A549 (cell line): ENCODE measurements around the gene EXOC5.

Source experiments
- BCL3 ChIP-seq: fragments of >200 bp; sonication (Bioruptor Twin); formaldehyde crosslinking; IDR thresholded peaks from 3 replicates; pipeline ENCODE4 v1.6.1; 2016
- CHD4 ChIP-seq: fragments of 200-600 bp; sonication (generic); IDR thresholded peaks from 2 replicates; pipeline ENCODE4 v1.6.1; 2016; ENCODE audit warnings: antibody characterized with exemption, mild to moderate bottlenecking, borderline replicate concordance
- CTCF ChIP-seq: fragments of >200 bp; sonication (Bioruptor Twin); formaldehyde crosslinking; IDR thresholded peaks from 3 replicates; pipeline ENCODE4 v1.5.1; 2016
- EHMT2 ChIP-seq: fragments of 200-600 bp; sonication (generic); IDR thresholded peaks from 2 replicates; pipeline ENCODE4 v1.6.1; 2016; ENCODE audit warnings: antibody characterized with exemption, low read depth, mild to moderate bottlenecking, moderate library complexity
- EP300 ChIP-seq, 2 experiments: fragments of >200 bp; sonication (Bioruptor Twin); formaldehyde crosslinking; IDR thresholded peaks; 2 replicates in 1 of 2; 3 replicates in 1 of 2; pipeline ENCODE4 v1.6.1; 2016 to 2017
- RNF2 ChIP-seq: fragments of 200-600 bp; sonication (generic); IDR thresholded peaks from 2 replicates; pipeline ENCODE4 v1.6.1; 2016; ENCODE audit warnings: low read depth, mild to moderate bottlenecking, antibody characterized with exemption, moderate library complexity, borderline replicate concordance
- SREBF2 ChIP-seq: fragments of 450-650 bp; IDR thresholded peaks from 2 replicates; pipeline ENCODE4 v1.6.1; 2014; ENCODE audit warnings: mild to moderate bottlenecking, moderate library complexity
- TF ChIP-seq, protein P1 (sequence below): IDR thresholded peaks from 2 replicates; pipeline ENCODE4 v1.6.1; 2012
- TF ChIP-seq, protein P2 (sequence below): fragments of 200-600 bp; sonication (generic); IDR thresholded peaks from 2 replicates; pipeline ENCODE4 v1.6.1; 2016; ENCODE audit warnings: antibody characterized with exemption, mild to moderate bottlenecking, moderate library complexity

- no peak for TF ChIP-seq CTCF
- TF ChIP-seq BCL3 = no peak
- TF ChIP-seq SREBF2 = no peak
- TF ChIP-seq, protein P1, sequence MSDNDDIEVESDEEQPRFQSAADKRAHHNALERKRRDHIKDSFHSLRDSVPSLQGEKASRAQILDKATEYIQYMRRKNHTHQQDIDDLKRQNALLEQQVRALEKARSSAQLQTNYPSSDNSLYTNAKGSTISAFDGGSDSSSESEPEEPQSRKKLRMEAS = no peak
- TF ChIP-seq RNF2 = no peak
- TF ChIP-seq EP300 (IDR thresholded peaks at IDR 0.05) = no peak
- TF ChIP-seq EHMT2 = no peak
- TF ChIP-seq CHD4 = no peak
- TF ChIP-seq, protein P2, sequence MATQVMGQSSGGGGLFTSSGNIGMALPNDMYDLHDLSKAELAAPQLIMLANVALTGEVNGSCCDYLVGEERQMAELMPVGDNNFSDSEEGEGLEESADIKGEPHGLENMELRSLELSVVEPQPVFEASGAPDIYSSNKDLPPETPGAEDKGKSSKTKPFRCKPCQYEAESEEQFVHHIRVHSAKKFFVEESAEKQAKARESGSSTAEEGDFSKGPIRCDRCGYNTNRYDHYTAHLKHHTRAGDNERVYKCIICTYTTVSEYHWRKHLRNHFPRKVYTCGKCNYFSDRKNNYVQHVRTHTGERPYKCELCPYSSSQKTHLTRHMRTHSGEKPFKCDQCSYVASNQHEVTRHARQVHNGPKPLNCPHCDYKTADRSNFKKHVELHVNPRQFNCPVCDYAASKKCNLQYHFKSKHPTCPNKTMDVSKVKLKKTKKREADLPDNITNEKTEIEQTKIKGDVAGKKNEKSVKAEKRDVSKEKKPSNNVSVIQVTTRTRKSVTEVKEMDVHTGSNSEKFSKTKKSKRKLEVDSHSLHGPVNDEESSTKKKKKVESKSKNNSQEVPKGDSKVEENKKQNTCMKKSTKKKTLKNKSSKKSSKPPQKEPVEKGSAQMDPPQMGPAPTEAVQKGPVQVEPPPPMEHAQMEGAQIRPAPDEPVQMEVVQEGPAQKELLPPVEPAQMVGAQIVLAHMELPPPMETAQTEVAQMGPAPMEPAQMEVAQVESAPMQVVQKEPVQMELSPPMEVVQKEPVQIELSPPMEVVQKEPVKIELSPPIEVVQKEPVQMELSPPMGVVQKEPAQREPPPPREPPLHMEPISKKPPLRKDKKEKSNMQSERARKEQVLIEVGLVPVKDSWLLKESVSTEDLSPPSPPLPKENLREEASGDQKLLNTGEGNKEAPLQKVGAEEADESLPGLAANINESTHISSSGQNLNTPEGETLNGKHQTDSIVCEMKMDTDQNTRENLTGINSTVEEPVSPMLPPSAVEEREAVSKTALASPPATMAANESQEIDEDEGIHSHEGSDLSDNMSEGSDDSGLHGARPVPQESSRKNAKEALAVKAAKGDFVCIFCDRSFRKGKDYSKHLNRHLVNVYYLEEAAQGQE = no peak
These were observed 45.8 kb upstream of the EXOC5 start for GRCh38 chr14:57314396-57315089.
